MM.1S (cell line): ENCODE results near the gene EVI5L.

ENCODE experiments used
- DNase-seq: peaks from one replicate; pipeline ENCODE4 v3.0.0-alpha.2; 2015
- H2AFZ ChIP-seq: fragments of 300-600 bp; sonication (generic); 2 replicates; pipeline ENCODE4 v1.6.0; 2016; ENCODE audit warnings: antibody characterized with exemption, low read length
- H3F3A ChIP-seq: fragments of 300-600 bp; sonication (generic); 2 replicates; pipeline ENCODE4 v1.6.1; 2016; ENCODE audit warnings: mild to moderate bottlenecking, antibody characterized with exemption, low read length, moderate library complexity, mixed read lengths; ENCODE audit not compliant: insufficient read depth
- H3K27ac ChIP-seq: fragments of 300-600 bp; sonication (generic); 2 replicates; pipeline ENCODE4 v1.5.1; 2016; ENCODE audit warnings: mild to moderate bottlenecking, low read length
- H3K27me3 ChIP-seq: fragments of 300-600 bp; sonication (generic); replicated peaks from 2 replicates; pipeline ENCODE4 v1.6.0; 2016; ENCODE audit warnings: low read length; ENCODE audit not compliant: insufficient read depth
- H3K36me3 ChIP-seq: fragments of 300-600 bp; sonication (generic); replicated peaks from 2 replicates; pipeline ENCODE4 v1.6.1; 2016; ENCODE audit warnings: mild to moderate bottlenecking, low read length, mixed read lengths; ENCODE audit not compliant: insufficient read depth
- H3K4me1 ChIP-seq: fragments of 300-600 bp; sonication (generic); 2 replicates; pipeline ENCODE4 v1.6.1; 2016; ENCODE audit warnings: low read length, mixed read lengths
- H3K4me2 ChIP-seq: fragments of 300-600 bp; sonication (generic); 2 replicates; pipeline ENCODE4 v1.6.0; 2016; ENCODE audit warnings: low read depth, low read length
- H3K4me3 ChIP-seq: fragments of 300-600 bp; sonication (generic); 2 replicates; pipeline ENCODE4 v1.5.1; 2016; ENCODE audit warnings: low read length, mixed read lengths
- H3K79me2 ChIP-seq: fragments of 300-600 bp; sonication (generic); 2 replicates; pipeline ENCODE4 v1.6.1; 2016; ENCODE audit warnings: mixed run types, low read length, mixed read lengths
- H3K9ac ChIP-seq: fragments of 300-600 bp; sonication (generic); 2 replicates; pipeline ENCODE4 v1.6.1; 2016; ENCODE audit warnings: low read length, mixed read lengths
- H3K9me2 ChIP-seq: fragments of 300-600 bp; sonication (generic); replicated peaks from 2 replicates; pipeline ENCODE4 v1.6.1; 2016; ENCODE audit warnings: mild to moderate bottlenecking, low read length, mixed read lengths; ENCODE audit not compliant: insufficient read depth
- H3K9me3 ChIP-seq: fragments of 300-600 bp; sonication (generic); replicated peaks from 2 replicates; pipeline ENCODE4 v1.6.1; 2016; ENCODE audit warnings: mild to moderate bottlenecking, low read length, mixed read lengths; ENCODE audit not compliant: insufficient read depth
- H4K20me1 ChIP-seq: fragments of 300-600 bp; sonication (generic); 2 replicates; pipeline ENCODE4 v1.6.1; 2016; ENCODE audit warnings: mild to moderate bottlenecking, low read length, moderate library complexity, mixed read lengths; ENCODE audit not compliant: insufficient read depth
- EZH2 ChIP-seq: fragments of 300-600 bp; sonication (generic); optimal IDR thresholded peaks from 2 replicates; pipeline ENCODE3; 2017; ENCODE audit warnings: low read depth, mild to moderate bottlenecking, antibody characterized with exemption, low read length, mixed read lengths
- EZH2phosphoT487 ChIP-seq: fragments of 300-600 bp; sonication (generic); IDR thresholded peaks from 2 replicates; pipeline ENCODE4 v1.6.1; 2018; ENCODE audit warnings: antibody characterized with exemption, low read length
- TF ChIP-seq, protein P1 (sequence below): fragments of 300-600 bp; sonication (generic); IDR thresholded peaks from 2 replicates; pipeline ENCODE4 v1.5.1; 2016; ENCODE audit warnings: antibody characterized with exemption, low read length, mixed read lengths

The EVI5L gene

GRCh38 chr19:7806234-7806633 lies 23.8 kb upstream of the EVI5L start:
- TF ChIP-seq, protein P1, sequence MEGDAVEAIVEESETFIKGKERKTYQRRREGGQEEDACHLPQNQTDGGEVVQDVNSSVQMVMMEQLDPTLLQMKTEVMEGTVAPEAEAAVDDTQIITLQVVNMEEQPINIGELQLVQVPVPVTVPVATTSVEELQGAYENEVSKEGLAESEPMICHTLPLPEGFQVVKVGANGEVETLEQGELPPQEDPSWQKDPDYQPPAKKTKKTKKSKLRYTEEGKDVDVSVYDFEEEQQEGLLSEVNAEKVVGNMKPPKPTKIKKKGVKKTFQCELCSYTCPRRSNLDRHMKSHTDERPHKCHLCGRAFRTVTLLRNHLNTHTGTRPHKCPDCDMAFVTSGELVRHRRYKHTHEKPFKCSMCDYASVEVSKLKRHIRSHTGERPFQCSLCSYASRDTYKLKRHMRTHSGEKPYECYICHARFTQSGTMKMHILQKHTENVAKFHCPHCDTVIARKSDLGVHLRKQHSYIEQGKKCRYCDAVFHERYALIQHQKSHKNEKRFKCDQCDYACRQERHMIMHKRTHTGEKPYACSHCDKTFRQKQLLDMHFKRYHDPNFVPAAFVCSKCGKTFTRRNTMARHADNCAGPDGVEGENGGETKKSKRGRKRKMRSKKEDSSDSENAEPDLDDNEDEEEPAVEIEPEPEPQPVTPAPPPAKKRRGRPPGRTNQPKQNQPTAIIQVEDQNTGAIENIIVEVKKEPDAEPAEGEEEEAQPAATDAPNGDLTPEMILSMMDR = no peak
- no peak for TF ChIP-seq EZH2
- Histone ChIP-seq H3K4me1 (peaks cover 11% of the 10 kb centered on the region), H3K36me3 (no peaks in the 10 kb centered on the region), H3K27me3 (peaks cover 65% of the 10 kb centered on the region), H3K4me3 (no peak overlapping the region), H3F3A (peaks cover 23% of the 10 kb centered on the region), H3K9ac (no peak overlapping the region), H3K27ac (no peak overlapping the region), H4K20me1 (no peaks in the 10 kb centered on the region), H3K9me2 (no peaks in the 10 kb centered on the region), H2AFZ (no peak overlapping the region), H3K4me2 (no peak overlapping the region), H3K79me2 (no peaks in the 10 kb centered on the region), H3K9me3 (no peaks in the 10 kb centered on the region; the same call in 1 of the 2 replicates)
- no peak for DNase-seq

DNA sequence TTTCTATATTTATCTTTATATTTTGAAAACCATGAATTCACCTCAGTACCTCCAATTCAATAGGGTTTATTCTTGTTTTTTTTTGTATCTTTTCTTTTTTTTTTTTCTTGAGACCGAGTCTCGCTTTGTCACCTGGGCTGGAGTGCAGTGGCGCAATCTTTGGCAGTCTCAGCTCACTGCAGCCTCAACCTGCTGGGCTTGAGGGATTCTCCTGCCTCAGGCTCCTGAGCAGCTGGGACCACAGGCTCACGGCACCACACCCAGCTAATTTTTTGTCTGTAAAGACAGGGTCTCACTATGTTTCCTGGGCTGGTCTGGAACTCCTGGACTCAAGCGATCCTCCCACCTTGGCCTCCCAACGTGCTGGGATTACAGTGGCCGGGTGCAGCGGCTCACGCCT lies 23.1 kb upstream of the EVI5L start:
- no peak overlapping the region for H2AFZ ChIP-seq
- no peaks in the 10 kb centered on the region for H3K79me2 ChIP-seq
- no peak for DNase-seq
- TF ChIP-seq, protein P1 = no peak
- TF ChIP-seq EZH2phosphoT487 (no peak), EZH2 (no peak)
- no peaks in the 10 kb centered on the region for H3K36me3 ChIP-seq
- H3K27me3 ChIP-seq = peaks cover 68% of the 10 kb centered on the region
- H3K9ac ChIP-seq = no peak overlapping the region
- H3K9me2 ChIP-seq = no peaks in the 10 kb centered on the region
- peaks cover 23% of the 10 kb centered on the region for H3F3A ChIP-seq
- H4K20me1 ChIP-seq = no peaks in the 10 kb centered on the region
- H3K4me1 ChIP-seq = peaks cover 11% of the 10 kb centered on the region
- no peak overlapping the region for H3K4me3 ChIP-seq
- no peak overlapping the region; the same call in 1 of the 2 replicates for H3K4me2 ChIP-seq
- H3K27ac ChIP-seq = peak overlapping the region; percentile 60; the same call in 1 of the 2 replicates
- H3K9me3 ChIP-seq = no peaks in the 10 kb centered on the region; the same call in 1 of the 2 replicates

DNA sequence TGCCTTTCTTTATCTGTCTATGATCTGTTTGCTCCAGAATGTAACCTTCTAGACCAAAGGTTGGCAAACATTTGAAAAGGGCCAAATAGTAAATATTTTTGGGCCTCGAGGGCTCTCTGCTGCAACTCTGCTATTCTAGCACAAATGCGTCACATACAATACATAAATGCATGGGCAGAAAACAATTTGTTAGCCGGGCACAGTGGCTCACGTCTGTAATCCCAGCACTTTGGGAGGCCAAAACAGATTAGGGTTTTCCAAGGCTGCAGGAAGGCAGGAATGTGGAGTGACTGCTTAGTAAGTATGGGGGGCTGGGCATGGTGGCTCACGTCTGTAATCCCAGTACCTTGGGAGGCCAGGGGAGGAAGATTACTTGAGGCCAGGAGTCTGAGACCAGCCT lies 21.9 kb upstream of the EVI5L start:
- Histone ChIP-seq H3K27ac (peak overlapping the region; percentile 60; the same call in 1 of the 2 replicates), H4K20me1 (no peaks in the 10 kb centered on the region), H3K36me3 (no peaks in the 10 kb centered on the region), H3K9me2 (no peaks in the 10 kb centered on the region), H3K4me1 (peaks cover 11% of the 10 kb centered on the region), H3K79me2 (no peaks in the 10 kb centered on the region), H3K4me3 (no peak overlapping the region), H2AFZ (no peak overlapping the region), H3K27me3 (peaks cover 68% of the 10 kb centered on the region), H3F3A (peaks cover 23% of the 10 kb centered on the region), H3K9ac (no peak overlapping the region), H3K4me2 (peak overlapping the region; percentile 6; the same call in 1 of the 2 replicates), H3K9me3 (no peaks in the 10 kb centered on the region; the same call in 1 of the 2 replicates)
- no peak for DNase-seq
- TF ChIP-seq, protein P1 = no peak
- no peak for TF ChIP-seq EZH2phosphoT487
- TF ChIP-seq EZH2 = no peak
